SK-N-SH (cell line): ENCODE results near the gene MYH7B. TPM values are rescaled to one million over a fixed set of nuclear protein-coding genes. Genes with fewer than 3 reads are reported as not detected.

Experiments used
- CTCF ChIA-PET: fragments of 300-600, 350-600 bp; formaldehyde crosslinking; extraction: SDS; loops from one replicate; lab custom pipeline; 2021; lab: Yijun Ruan, JAX
- POLR2A ChIA-PET: fragments of 350-600 bp; sonication (Branson Sonifier 250); formaldehyde crosslinking; extraction: SDS; loops from one replicate; lab custom pipeline; 2020; ENCODE audit warnings: antibody characterized with exemption, inconsistent platforms; lab: Yijun Ruan, JAX
- DNase-seq: peaks from one replicate; pipeline ENCODE4 v3.0.0; 2012
- H2AFZ ChIP-seq: fragments of 200-600 bp; sonication (generic); 2 replicates; pipeline ENCODE4 v1.8.1; 2016; ENCODE audit warnings: antibody characterized with exemption, mild to moderate bottlenecking, low read depth
- H3F3A ChIP-seq: fragments of 200-600 bp; sonication (generic); replicated peaks from 2 replicates; pipeline ENCODE3; 2016; ENCODE audit warnings: antibody characterized with exemption, mild to moderate bottlenecking; ENCODE audit not compliant: insufficient read depth
- H3K27ac ChIP-seq, 2 experiments: fragments of 200-500 bp in 1 of 2; fragments of 200-600 bp in 1 of 2; sonication (Bioruptor generic) in 1 of 2; sonication (generic), shearing (Covaris generic) in 1 of 2; 2 replicates each; pipeline versions ENCODE4 v1.5.1 to v1.6.1; 2014 to 2016; ENCODE audit warnings: low read depth in 2 of 2, inconsistent platforms in 1 of 2, low read length in 1 of 2, mild to moderate bottlenecking in 1 of 2, mixed read lengths in 1 of 2
- H3K27me3 ChIP-seq: fragments of 200-600 bp; sonication (generic), shearing (Covaris generic); 2 replicates; pipeline ENCODE4 v1.6.1; 2016; ENCODE audit warnings: mixed run types; ENCODE audit not compliant: insufficient read depth
- H3K36me3 ChIP-seq, 2 experiments: fragments of 200-500 bp in 1 of 2; fragments of 200-600 bp in 1 of 2; sonication (Bioruptor generic) in 1 of 2; sonication (generic) in 1 of 2; replicated peaks in 1 of 2; 2 replicates each; pipeline versions ENCODE3 to v1.5.1; 2014 to 2016; ENCODE audit warnings: low read length in 1 of 2, mild to moderate bottlenecking in 1 of 2; ENCODE audit not compliant: insufficient read depth in 2 of 2, control insufficient read depth in 1 of 2
- H3K4me1 ChIP-seq, 2 experiments: fragments of 200-500 bp in 1 of 2; fragments of 200-600 bp in 1 of 2; sonication (Bioruptor generic) in 1 of 2; sonication (generic), shearing (Covaris generic) in 1 of 2; 2 replicates each; pipeline versions ENCODE4 v1.5.1 to v1.6.1; 2014 to 2016; ENCODE audit warnings: low read depth in 1 of 2, low read length in 1 of 2, mixed run types in 1 of 2; ENCODE audit not compliant: insufficient read depth in 2 of 2, control insufficient read depth in 1 of 2
- H3K4me2 ChIP-seq: fragments of 200-600 bp; sonication (generic), shearing (Covaris generic); 2 replicates; pipeline ENCODE4 v1.6.1; 2017; ENCODE audit warnings: mixed run types
- H3K4me3 ChIP-seq, 2 experiments: fragments of 200-500 bp in 1 of 2; fragments of 200-600 bp in 1 of 2; sonication (Bioruptor generic) in 1 of 2; sonication (generic), shearing (Covaris generic) in 1 of 2; 2 replicates each; pipeline versions ENCODE4 v1.5.1 to v1.8.1; 2014 to 2016; ENCODE audit warnings: low read depth in 2 of 2, inconsistent platforms in 1 of 2, low read length in 1 of 2, mild to moderate bottlenecking in 1 of 2, mixed read lengths in 1 of 2, moderate library complexity in 1 of 2
- H3K79me2 ChIP-seq: fragments of 200-600 bp; sonication (generic); 2 replicates; pipeline ENCODE4 v1.8.1; 2017; ENCODE audit warnings: mild to moderate bottlenecking; ENCODE audit not compliant: insufficient read depth
- H3K9ac ChIP-seq: fragments of 200-600 bp; sonication (generic); 2 replicates; pipeline ENCODE4 v1.6.1; 2017; ENCODE audit warnings: mixed run types
- H3K9me2 ChIP-seq: fragments of 200-600 bp; sonication (generic); 2 replicates; pipeline ENCODE4 v1.6.1; 2017; ENCODE audit warnings: mixed run types
- H3K9me3 ChIP-seq: fragments of 200-600 bp; sonication (generic); 2 replicates; pipeline ENCODE4 v1.6.1; 2017; ENCODE audit warnings: mixed run types, mild to moderate bottlenecking, moderate library complexity
- H4K20me1 ChIP-seq: fragments of 200-600 bp; sonication (generic); 2 replicates; pipeline ENCODE4 v1.6.1; 2017; ENCODE audit warnings: mild to moderate bottlenecking, mixed run types; ENCODE audit not compliant: insufficient read depth
- ELF1 ChIP-seq: IDR thresholded peaks from 2 replicates; pipeline ENCODE4 v1.4.0; 2012
- EP300 ChIP-seq, 2 experiments: IDR thresholded peaks; 2 replicates each; pipeline versions ENCODE4 v1.4.0 to v1.6.1; 2012; ENCODE audit warnings: borderline replicate concordance in 1 of 2, low read depth in 1 of 2, low read length in 1 of 2
- EZH2phosphoT487 ChIP-seq: fragments of 200-600 bp; sonication (generic); IDR thresholded peaks from 2 replicates; pipeline ENCODE4 v1.6.1; 2017; ENCODE audit warnings: low read depth, mixed run types, mild to moderate bottlenecking, antibody characterized with exemption, moderate library complexity, borderline replicate concordance
- FOSL2 ChIP-seq: IDR thresholded peaks from 2 replicates; pipeline ENCODE4 v1.4.0; 2012; ENCODE audit warnings: low read depth, mild to moderate bottlenecking, moderate library complexity, borderline replicate concordance
- FOXJ3 ChIP-seq: sonication (generic); formaldehyde crosslinking; IDR thresholded peaks from 2 replicates; pipeline ENCODE4 v1.5.1; 2020; ENCODE audit warnings: mild to moderate bottlenecking, missing genetic modification reagents
- GABPA ChIP-seq: IDR thresholded peaks from 2 replicates; pipeline ENCODE4 v1.4.0; 2012; ENCODE audit warnings: low read depth, mild to moderate bottlenecking
- MXI1 ChIP-seq: IDR thresholded peaks from 2 replicates; pipeline ENCODE4 v1.6.1; 2012; ENCODE audit warnings: mild to moderate bottlenecking, low read depth, low read length, improper control_type of control experiment
- NRF1 ChIP-seq: IDR thresholded peaks from 2 replicates; pipeline ENCODE4 v1.6.1; 2012; ENCODE audit warnings: low read depth, mild to moderate bottlenecking, low read length
- RAD21 ChIP-seq: IDR thresholded peaks from 2 replicates; pipeline ENCODE4 v1.6.1; 2012; ENCODE audit warnings: mild to moderate bottlenecking, low read length
- RXRA ChIP-seq: IDR thresholded peaks from 2 replicates; pipeline ENCODE4 v1.4.0; 2012; ENCODE audit warnings: low read depth, mild to moderate bottlenecking, borderline replicate concordance
- SMC3 ChIP-seq: IDR thresholded peaks from 2 replicates; pipeline ENCODE4 v1.6.1; 2012; ENCODE audit warnings: low read depth, low read length, improper control_type of control experiment
- TEAD4 ChIP-seq: IDR thresholded peaks from 2 replicates; pipeline ENCODE4 v1.4.0; 2012; ENCODE audit warnings: mild to moderate bottlenecking, borderline replicate concordance; ENCODE audit not compliant: insufficient read depth
- USF1 ChIP-seq: IDR thresholded peaks from 2 replicates; pipeline ENCODE4 v1.4.0; 2012; ENCODE audit warnings: low read depth, borderline replicate concordance
- YY1 ChIP-seq: IDR thresholded peaks from 2 replicates; pipeline ENCODE4 v1.4.0; 2012; ENCODE audit warnings: low read depth, mild to moderate bottlenecking
- ZBTB33 ChIP-seq: IDR thresholded peaks from 2 replicates; pipeline ENCODE4 v1.4.0; 2012; ENCODE audit warnings: low read depth, borderline replicate concordance
- WGBS: methylation state at CpG from one replicate; pipeline ENCODE4 v1.1.6; 2017; ENCODE audit warnings: low lambda C conversion rate; 5-methylcytosine and 5-hydroxymethylcytosine counted together
- polyA plus RNA-seq, 3 experiments: library from polyadenylated mRNA; depleted of rRNA; stranded (reverse); fragments of >200 nt; gene quantifications; 2 replicates each; pipeline ENCODE4 v1.2.3, GENCODE V29; 2012
- TF ChIP-seq, protein P1 (sequence below): fragments of 150-350 bp; IDR thresholded peaks from 2 replicates; pipeline ENCODE4 v1.6.1; 2016; ENCODE audit warnings: mild to moderate bottlenecking, low read depth, low read length

MYH7B gene
- polyA plus RNA-seq, 1 of the 3 experiments (the other 2 are of a cell fraction): 0.41 TPM

DNA sequence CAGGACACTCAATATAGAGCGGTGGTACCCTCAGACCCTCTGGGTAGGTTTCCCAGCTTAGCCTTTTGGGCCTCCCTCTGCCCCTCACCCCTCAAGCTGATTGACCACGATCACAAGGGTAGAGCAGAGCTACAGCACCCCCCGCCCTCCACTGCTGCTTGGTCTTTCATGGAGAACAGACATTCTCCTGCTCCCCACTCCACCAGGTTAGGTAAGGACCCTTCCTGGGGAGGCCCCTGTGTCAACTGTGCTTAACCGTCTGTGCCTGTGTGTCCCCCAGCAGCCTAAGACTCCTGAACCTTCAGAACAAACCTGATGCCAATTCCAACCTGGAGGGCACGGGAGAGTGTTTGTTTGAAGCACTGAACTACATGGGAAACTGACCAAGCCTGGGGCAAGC, 11.8 kb downstream of the MYH7B start:
- H3K9ac ChIP-seq: no peak overlapping the region
- H2AFZ ChIP-seq: no peak overlapping the region
- no peaks in the 10 kb centered on the region for H3K36me3 ChIP-seq
- CTCF ChIA-PET: interaction anchor here (1.0 kb wide), 1 partner anchor 93 kb away, joined by 4 read pairs; no protein-coding TSS in a partner anchor
- no peaks in the 10 kb centered on the region for H3F3A ChIP-seq
- H3K4me2 ChIP-seq: no peak overlapping the region
- H4K20me1 ChIP-seq: no peaks in the 10 kb centered on the region
- no peaks in the 10 kb centered on the region for H3K79me2 ChIP-seq
- H3K9me3 ChIP-seq: no peaks in the 10 kb centered on the region
- peaks cover 0 to 7% of the 10 kb centered on the region in 2 experiments; a peak in 1 of 4 replicates for H3K4me1 ChIP-seq
- WGBS: 73% methylated on average over 5 of the region's 5 CpGs
- no peak overlapping the region for H3K27ac ChIP-seq
- TF ChIP-seq, protein P1, sequence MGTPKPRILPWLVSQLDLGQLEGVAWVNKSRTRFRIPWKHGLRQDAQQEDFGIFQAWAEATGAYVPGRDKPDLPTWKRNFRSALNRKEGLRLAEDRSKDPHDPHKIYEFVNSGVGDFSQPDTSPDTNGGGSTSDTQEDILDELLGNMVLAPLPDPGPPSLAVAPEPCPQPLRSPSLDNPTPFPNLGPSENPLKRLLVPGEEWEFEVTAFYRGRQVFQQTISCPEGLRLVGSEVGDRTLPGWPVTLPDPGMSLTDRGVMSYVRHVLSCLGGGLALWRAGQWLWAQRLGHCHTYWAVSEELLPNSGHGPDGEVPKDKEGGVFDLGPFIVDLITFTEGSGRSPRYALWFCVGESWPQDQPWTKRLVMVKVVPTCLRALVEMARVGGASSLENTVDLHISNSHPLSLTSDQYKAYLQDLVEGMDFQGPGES: no peak
- no peak for TF ChIP-seq SMC3
- DNase-seq: no peak
- no peak overlapping the region for H3K4me3 ChIP-seq
- H3K27me3 ChIP-seq: no peaks in the 10 kb centered on the region
- POLR2A ChIA-PET: no interaction called here
- no peaks in the 10 kb centered on the region for H3K9me2 ChIP-seq

GRCh38 chr20:34968042-34968775, 12.5 kb downstream of the MYH7B start:
- 78% methylated on average over 7 of the region's 7 CpGs for WGBS
- no peak for DNase-seq
- no peak overlapping the region for H3K4me2 ChIP-seq
- no peaks in the 10 kb centered on the region for H3K9me2 ChIP-seq
- H3F3A ChIP-seq: no peaks in the 10 kb centered on the region
- POLR2A ChIA-PET: interaction anchor here (0.6 kb wide), 1 partner anchor 13 kb away, joined by 3 read pairs; no protein-coding TSS in a partner anchor
- H4K20me1 ChIP-seq: no peaks in the 10 kb centered on the region
- H3K27ac ChIP-seq: no peak overlapping the region
- CTCF ChIA-PET: interaction anchor here (1.0 kb wide), 1 partner anchor 94 kb away, joined by 4 read pairs; no protein-coding TSS in a partner anchor
- H2AFZ ChIP-seq: no peak overlapping the region
- H3K27me3 ChIP-seq: no peaks in the 10 kb centered on the region
- no peak overlapping the region for H3K4me3 ChIP-seq
- no peaks in the 10 kb centered on the region for H3K79me2 ChIP-seq
- H3K9ac ChIP-seq: no peak overlapping the region
- H3K9me3 ChIP-seq: no peaks in the 10 kb centered on the region
- peaks cover 0 to 7% of the 10 kb centered on the region in 2 experiments; a peak in 1 of 4 replicates for H3K4me1 ChIP-seq
- no peak for TF ChIP-seq YY1
- TF ChIP-seq GABPA: no peak
- TF ChIP-seq, protein P1: no peak
- TF ChIP-seq EZH2phosphoT487: no peak
- no peak for TF ChIP-seq EP300 (IDR thresholded peaks at IDR 0.05; ENCODE audit: borderline replicate concordance in 1 of 2, low read depth in 1 of 2, low read length in 1 of 2)
- no peak for TF ChIP-seq MXI1
- TF ChIP-seq TEAD4: no peak
- TF ChIP-seq RAD21: no peak
- no peak for TF ChIP-seq NRF1
- no peak for TF ChIP-seq RXRA
- no peak for TF ChIP-seq ELF1
- TF ChIP-seq ZBTB33: no peak
- TF ChIP-seq USF1: no peak
- no peak for TF ChIP-seq FOSL2
- TF ChIP-seq FOXJ3 (CRISPR knock-in tag): no peak
- TF ChIP-seq, all 33 proteins: peak for 0
- no peaks in the 10 kb centered on the region for H3K36me3 ChIP-seq
